ENCODE data around the gene UNC13C. TPM values are rescaled to one million over a fixed set of nuclear protein-coding genes. Genes with fewer than 3 reads are reported as not detected.
"Not testable (repeated sequence)": the region's sequence is repeated elsewhere in the genome, so short reads cannot be mapped to it uniquely, and the experiment has no call there.

UNC13C gene
- total RNA-seq = under 0.01 TPM

DNA sequence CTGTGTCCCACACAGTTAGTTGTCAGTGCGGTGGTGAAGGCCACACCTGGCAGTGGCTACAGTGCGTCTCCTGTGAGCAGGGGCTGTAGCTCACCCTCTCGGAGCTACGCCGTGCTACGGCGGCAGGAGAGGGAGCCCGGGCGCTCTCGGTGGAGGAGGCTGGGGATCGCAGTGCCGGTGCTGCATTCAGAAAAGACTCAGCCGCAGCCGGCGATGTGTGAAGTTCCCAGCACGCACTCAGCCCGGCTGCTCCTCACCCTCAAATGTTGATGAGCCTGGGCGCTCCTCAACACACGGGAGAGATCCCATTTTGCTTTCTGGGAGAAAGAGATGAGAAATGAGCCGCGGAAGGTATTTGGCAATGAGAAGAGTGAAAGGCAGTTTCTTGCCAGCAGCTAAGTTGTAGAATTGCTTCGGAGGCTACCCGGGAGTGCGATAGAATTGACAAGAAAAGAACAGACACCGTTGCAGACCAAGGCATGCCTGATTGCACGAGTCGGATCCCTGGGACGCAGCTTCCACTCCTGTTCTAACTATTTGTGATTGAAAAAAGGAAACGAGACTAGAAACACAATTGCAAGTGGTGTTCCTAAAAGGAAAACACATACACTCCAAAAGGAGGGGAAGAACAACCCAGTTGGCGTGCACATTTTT, at the start of gene UNC13C:
TSS of gene UNC13C (plus strand) at position 189 of the 654 bp plus-strand sequence. CDS start 34,463 bp downstream, outside the sequence.
- H3K9me3 ChIP-seq (ENCODE audit: low read depth, low read length) = no peaks in the 10 kb centered on the region
- H3K27me3 ChIP-seq (ENCODE audit: insufficient read depth, low read length) = peaks cover 42% of the 10 kb centered on the region
- H3K4me1 ChIP-seq (ENCODE audit: insufficient read depth, low read length) = no peaks in the 10 kb centered on the region
- H3K4me3 ChIP-seq (ENCODE audit: low read length) = no peak within 1 kb of the TSS

DNA sequence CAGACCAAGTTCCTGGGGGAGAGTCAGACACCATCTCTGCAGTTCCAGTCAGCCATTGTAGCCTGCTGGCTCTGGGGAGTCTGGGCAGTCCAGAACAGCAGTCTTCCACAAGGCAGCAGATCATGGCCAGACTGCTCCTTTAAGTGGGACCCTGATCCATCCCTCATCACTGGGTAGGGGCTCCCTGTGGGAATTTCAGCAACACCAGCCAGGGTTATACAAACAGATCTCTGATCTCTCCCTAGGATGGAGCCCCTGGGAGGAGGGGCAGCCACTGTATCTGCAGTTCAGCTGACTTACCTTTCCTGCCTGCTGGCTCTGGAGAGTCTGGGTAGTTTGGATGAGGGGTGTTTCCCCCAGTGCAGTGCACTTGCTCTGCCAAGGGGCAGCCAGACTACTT, 42.1 kb upstream of the UNC13C start:
- Histone ChIP-seq H3K4me3 (ENCODE audit: low read length) (no peak overlapping the region), H3K27me3 (ENCODE audit: insufficient read depth, low read length) (no peaks in the 10 kb centered on the region), H3K4me1 (ENCODE audit: insufficient read depth, low read length) (no peaks in the 10 kb centered on the region), H3K9me3 (ENCODE audit: low read depth, low read length) (peaks cover 4% of the 10 kb centered on the region)

DNA sequence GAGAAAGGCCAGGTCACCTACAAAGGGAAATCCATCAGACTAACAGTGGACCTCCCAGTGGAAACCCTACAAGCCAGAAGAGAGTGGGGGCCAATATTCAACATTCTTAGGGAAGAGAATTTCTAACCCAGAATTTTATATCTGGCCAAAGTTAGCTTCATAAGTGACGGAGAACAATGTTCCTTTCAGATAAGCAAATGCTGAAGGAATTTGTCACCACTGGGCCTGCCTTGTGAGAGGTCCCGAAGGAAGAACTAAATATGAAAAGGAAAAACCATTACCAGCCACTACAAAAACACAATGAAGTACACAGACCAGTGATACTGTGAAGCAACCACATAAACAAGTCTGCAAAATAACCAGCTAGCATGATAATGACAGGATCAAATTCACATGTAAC, 40.6 kb upstream of the UNC13C start:
- not testable (repeated sequence) for H3K4me3 ChIP-seq (ENCODE audit: low read length); H3K9me3 ChIP-seq (ENCODE audit: low read depth, low read length); H3K4me1 ChIP-seq (ENCODE audit: insufficient read depth, low read length); H3K27me3 ChIP-seq (ENCODE audit: insufficient read depth, low read length)

DNA sequence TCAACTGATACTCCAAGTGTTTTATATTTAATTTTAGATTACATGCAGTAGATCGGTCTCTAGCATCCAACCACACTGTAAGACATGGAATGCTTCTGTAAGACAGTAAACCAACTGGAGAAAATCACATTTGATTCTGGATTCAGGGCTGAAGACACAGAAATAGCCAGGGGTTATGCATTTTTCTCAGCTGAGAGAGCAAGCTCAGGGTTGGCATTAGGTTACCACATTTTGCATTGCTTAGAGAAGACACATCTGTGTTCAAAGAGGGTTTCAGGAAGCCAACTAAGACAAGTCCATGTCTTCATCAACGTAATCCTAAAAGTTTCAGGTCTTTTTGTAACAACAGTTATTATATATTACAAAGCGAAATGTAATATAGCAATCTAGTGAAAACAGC, 27.7 kb upstream of the UNC13C start:
- no peaks in the 10 kb centered on the region for H3K4me1 ChIP-seq (ENCODE audit: insufficient read depth, low read length)
- no peaks in the 10 kb centered on the region for H3K27me3 ChIP-seq (ENCODE audit: insufficient read depth, low read length)
- H3K9me3 ChIP-seq (ENCODE audit: low read depth, low read length) = no peaks in the 10 kb centered on the region
- no peak overlapping the region for H3K4me3 ChIP-seq (ENCODE audit: low read length)

DNA sequence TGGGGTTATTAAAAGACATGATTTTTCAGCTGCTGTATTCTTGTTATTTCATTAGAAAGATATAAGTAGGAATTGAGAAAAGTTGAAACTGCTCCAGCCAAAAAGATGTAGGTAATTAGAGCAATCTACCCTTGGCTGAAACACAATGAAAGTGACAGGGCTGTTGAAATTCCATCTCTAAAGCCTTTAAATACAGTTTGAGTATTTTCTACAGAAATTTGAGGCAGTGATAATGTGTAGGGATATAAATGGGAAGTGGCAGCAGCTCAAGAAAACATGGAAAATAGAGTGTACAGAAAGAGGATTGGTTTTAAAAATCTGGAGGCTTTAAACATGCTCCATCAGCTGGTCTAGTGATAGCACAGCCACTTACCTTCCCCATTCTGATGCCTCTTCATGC, 22.8 kb upstream of the UNC13C start:
- H3K9me3 ChIP-seq (ENCODE audit: low read depth, low read length) = no peaks in the 10 kb centered on the region

DNA sequence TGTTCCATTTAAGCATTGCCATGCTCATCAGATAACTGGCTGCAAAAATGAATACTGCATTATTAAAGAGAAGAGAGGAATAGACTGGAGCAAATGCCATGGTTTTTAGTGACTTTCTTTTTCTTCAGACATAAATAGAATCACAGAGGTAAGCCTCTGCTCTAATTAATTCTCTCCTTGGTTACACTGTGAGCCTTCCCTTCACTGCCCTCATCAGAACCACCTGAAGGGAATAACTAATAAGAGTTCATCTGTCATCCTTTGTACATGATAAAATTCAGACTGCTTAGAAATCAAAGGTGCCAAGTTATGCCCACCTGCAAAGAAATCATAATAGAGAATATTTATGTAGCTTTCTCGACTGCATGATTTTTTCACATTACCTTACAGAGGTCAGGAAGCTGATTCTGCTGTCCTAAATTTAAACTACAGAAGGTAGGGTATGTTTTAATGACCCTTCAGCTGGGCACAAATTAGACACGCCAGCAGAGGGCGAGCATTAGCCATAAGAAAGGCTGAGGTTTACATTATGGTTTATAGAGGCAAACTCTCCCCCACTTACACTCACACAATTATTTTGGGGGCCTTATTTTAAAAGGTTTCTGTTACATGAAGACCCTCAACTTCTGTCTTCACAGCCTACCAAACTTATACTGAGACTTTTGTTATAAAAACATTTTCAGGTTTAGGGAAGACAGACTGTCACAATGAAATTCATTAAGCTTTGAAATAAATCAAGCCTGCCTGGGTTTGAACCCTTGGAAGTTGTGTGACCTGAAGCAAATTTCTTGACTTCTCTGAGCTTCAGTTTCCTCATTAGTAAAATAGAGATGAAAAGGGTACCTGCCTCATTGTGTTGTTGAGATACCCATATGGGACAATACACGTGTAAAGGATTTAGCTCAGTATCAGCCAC, 15.3 kb upstream of the UNC13C start:
- H3K4me3 ChIP-seq (ENCODE audit: low read length) = no peak overlapping the region
- no peaks in the 10 kb centered on the region for H3K9me3 ChIP-seq (ENCODE audit: low read depth, low read length)
- H3K27me3 ChIP-seq (ENCODE audit: insufficient read depth, low read length) = no peaks in the 10 kb centered on the region
- H3K4me1 ChIP-seq (ENCODE audit: insufficient read depth, low read length) = no peaks in the 10 kb centered on the region

More for the DNA sequence above, 22.8 kb upstream of the UNC13C start:
- Histone ChIP-seq H3K4me1 (ENCODE audit: insufficient read depth, low read length) (no peaks in the 10 kb centered on the region), H3K4me3 (ENCODE audit: low read length) (no peak overlapping the region), H3K27me3 (ENCODE audit: insufficient read depth, low read length) (no peaks in the 10 kb centered on the region)

DNA sequence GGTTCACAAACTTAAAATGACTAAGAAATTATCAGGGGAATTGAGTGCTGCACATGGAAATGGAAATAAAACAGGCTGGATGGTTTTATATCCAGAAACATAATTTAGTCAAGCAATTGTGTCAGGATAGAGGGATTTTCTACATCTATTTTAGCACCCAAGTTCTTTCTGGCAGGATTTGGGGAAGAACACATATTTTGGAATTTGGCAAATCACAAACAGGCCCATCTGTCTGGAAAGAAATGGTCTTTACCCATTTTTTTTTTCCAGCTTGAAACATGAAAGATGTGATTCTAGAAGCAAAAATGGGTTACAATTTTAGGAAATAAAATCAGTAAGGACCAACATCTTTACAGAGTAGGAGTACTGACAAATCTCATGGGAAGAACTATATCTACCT, 14.4 kb upstream of the UNC13C start:
- Histone ChIP-seq H3K9me3 (ENCODE audit: low read depth, low read length) (no peaks in the 10 kb centered on the region), H3K4me1 (ENCODE audit: insufficient read depth, low read length) (no peaks in the 10 kb centered on the region)

DNA sequence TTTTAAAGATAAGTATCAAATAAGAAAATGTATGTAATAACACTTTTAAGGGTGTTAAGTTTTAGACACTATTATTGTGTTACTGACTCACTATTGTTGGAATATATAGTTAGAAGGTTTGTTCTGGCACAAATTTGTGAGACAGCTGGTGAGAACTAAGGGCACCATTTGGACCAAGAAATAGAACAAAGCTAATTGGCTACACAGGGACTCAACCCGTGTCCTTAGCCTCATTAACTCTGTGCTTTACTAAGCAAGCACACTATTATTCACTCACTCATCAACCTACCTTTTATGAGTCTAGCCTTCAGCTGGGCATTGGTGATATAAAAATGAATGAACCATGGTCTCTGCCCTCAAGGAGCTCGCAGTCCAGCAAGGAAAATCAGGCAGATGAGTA, 4.1 kb upstream of the UNC13C start:
- Histone ChIP-seq H3K4me3 (ENCODE audit: low read length) (no peak overlapping the region), H3K4me1 (ENCODE audit: insufficient read depth, low read length) (no peaks in the 10 kb centered on the region), H3K9me3 (ENCODE audit: low read depth, low read length) (no peaks in the 10 kb centered on the region), H3K27me3 (ENCODE audit: insufficient read depth, low read length) (peaks cover 23% of the 10 kb centered on the region)

More for the DNA sequence above, 14.4 kb upstream of the UNC13C start:
- Histone ChIP-seq H3K4me3 (ENCODE audit: low read length) (no peak overlapping the region), H3K27me3 (ENCODE audit: insufficient read depth, low read length) (no peaks in the 10 kb centered on the region)

DNA sequence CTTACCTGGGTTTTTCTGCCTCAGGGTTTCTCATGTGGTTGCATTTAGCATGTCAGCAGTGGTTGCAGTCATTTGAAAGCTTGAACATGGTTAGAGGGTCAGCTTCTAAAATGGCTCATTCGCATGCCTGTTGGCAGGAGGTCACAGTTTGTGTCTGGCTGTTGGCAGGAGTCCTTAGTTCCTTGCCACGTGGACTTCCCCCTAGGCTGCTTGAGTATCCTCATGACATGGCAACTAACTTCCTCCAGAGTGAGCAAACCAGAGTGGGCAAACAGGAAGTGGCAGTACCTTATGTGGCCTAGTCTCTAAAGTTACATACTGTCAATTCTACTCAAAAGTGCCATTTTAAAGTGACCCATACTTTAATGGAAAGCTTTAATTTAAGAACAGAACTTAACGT, 3.4 kb upstream of the UNC13C start:
- Histone ChIP-seq H3K4me1 (ENCODE audit: insufficient read depth, low read length) (no peaks in the 10 kb centered on the region), H3K27me3 (ENCODE audit: insufficient read depth, low read length) (peaks cover 29% of the 10 kb centered on the region), H3K9me3 (ENCODE audit: low read depth, low read length) (no peaks in the 10 kb centered on the region), H3K4me3 (ENCODE audit: low read length) (no peak overlapping the region)

DNA sequence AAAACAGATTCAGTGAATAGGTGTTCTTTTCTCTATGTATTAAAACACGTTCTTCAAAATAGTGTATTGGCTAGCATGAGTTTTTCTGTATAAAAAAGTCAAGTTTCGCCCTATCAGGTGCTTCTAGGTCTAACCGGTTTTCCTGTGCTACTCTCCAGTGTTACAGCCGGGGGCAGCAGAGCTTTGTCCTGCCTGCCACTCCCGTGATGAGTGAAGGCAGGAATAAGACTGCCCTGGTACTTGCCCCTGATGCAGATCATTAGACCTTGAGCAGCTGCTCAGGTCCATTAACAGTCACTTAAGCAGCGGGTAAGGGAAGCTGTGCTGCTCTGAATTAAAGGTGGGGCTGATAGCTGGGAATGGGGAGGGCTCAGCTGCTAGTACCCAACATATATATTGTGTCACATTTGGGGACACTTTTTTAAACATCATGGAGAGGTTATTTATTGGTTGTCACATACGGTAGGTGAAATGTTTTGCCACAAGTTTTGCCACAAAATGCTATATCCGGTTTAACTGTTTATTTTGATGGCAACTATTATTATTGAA, 1.3 kb upstream of the UNC13C start:
- Histone ChIP-seq H3K4me1 (ENCODE audit: insufficient read depth, low read length) (no peaks in the 10 kb centered on the region), H3K4me3 (ENCODE audit: low read length) (no peak overlapping the region), H3K9me3 (ENCODE audit: low read depth, low read length) (no peaks in the 10 kb centered on the region), H3K27me3 (ENCODE audit: insufficient read depth, low read length) (peaks cover 42% of the 10 kb centered on the region)

DNA sequence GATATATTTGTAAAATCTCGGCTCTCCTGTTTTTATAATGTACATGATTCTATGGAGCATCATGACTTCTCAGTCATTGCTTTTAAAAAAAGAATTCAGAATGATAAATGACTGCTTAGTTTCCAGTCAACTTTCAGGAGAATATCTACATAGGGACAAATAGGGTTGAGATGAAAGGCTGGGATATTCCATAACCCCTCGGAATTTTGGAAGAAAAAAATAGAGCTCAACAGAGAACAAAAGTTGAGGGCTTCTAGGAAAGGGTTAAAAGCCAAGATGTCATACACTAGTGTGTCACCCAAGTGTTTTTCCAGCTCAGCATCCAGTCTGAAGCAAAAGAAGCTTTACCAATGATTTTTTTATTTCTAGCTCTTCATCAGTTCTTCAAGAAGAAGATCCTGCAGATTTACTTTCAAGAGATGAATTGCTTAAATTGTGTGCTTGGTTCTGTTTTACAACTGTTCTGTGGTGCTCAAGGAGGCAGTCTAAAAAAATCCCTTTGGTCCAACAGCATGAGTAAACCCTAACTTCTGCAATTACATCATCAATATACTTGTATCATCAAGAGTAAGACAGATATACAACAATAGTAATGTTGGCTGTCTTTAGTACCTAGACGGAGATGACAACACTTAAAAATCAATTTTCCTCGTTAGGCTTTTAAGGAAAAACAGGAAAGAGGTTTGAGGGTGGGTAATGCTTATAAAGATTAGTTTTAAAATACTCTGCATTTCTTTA, 979 bp downstream of the UNC13C start:
- H3K27me3 ChIP-seq (ENCODE audit: insufficient read depth, low read length) = peaks cover 42% of the 10 kb centered on the region
- H3K4me3 ChIP-seq (ENCODE audit: low read length) = no peak overlapping the region
- no peaks in the 10 kb centered on the region for H3K9me3 ChIP-seq (ENCODE audit: low read depth, low read length)
- no peaks in the 10 kb centered on the region for H3K4me1 ChIP-seq (ENCODE audit: insufficient read depth, low read length)

DNA sequence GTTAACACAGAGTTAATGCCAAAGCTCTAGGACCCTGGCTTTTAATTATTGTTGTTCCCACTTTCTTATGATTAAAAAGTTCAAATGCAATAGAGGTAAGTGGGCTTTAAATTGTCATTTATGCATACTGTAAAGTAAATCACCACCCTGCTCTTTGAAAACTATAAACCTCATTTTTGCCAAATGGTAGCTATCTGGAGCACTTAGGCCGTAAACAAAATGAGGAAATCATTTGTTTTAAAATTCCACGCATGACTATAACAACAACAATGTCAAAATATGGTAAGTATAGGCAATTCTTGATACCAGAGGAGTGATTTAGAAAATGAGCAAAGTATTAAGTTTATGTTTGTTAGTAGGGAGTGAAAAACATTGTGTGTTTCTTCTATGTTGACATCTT, 1.8 kb downstream of the UNC13C start:
- Histone ChIP-seq H3K27me3 (ENCODE audit: insufficient read depth, low read length) (peaks cover 42% of the 10 kb centered on the region), H3K9me3 (ENCODE audit: low read depth, low read length) (no peaks in the 10 kb centered on the region), H3K4me1 (ENCODE audit: insufficient read depth, low read length) (no peaks in the 10 kb centered on the region), H3K4me3 (ENCODE audit: low read length) (no peak overlapping the region)

DNA sequence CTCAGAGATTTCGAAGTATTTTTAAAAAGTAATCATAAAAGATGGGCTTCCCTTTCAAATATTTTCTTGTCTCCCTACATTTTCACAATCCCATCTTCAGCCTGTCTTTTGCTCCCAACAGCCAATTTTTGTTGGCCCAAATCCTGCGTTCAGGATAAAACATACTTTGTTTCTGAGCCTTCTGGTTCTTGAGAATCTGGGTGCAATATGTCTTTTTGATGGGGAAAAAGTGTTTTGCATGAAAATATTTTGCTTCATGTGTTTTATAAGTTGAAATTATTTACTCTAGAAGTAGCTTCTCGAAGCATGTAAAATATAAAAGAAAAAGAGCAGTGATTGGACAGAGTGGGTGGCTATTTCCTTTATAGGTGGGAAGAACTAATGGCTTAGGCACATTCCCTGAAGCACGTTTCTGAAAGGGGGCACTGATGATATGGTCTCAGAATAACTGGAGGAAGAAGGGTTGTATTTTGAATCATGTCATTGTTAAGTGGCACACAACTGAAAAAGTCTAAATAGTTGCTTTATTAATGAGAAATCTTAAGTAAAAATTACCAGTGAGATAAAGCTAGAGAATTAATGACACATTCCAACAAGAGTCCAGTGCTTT, 3.9 kb downstream of the UNC13C start:
- Histone ChIP-seq H3K4me3 (ENCODE audit: low read length) (no peak overlapping the region), H3K27me3 (ENCODE audit: insufficient read depth, low read length) (peaks cover 39% of the 10 kb centered on the region), H3K4me1 (ENCODE audit: insufficient read depth, low read length) (no peaks in the 10 kb centered on the region), H3K9me3 (ENCODE audit: low read depth, low read length) (no peaks in the 10 kb centered on the region)

DNA sequence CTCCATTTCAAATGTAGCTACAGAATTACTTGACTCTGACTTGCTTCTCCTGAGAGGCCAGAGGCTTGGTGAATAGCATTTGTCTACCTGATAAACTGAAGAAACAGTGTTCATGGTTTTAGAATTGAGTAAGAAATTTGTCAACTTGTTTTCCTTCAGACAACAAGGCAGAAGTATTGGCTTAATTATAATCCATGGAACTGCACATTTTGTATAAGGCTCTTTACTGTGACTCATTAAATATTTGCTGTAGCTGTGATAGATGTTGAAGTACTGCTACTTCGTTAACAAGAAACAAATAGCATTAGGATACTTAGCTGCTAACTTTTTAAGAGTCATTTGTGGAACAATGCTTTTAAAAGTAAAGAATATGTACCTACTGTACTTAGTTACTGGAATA, 4.6 kb downstream of the UNC13C start:
- Histone ChIP-seq H3K9me3 (ENCODE audit: low read depth, low read length) (no peaks in the 10 kb centered on the region), H3K4me3 (ENCODE audit: low read length) (no peak overlapping the region), H3K27me3 (ENCODE audit: insufficient read depth, low read length) (peaks cover 32% of the 10 kb centered on the region), H3K4me1 (ENCODE audit: insufficient read depth, low read length) (no peaks in the 10 kb centered on the region)

Data from mononuclear cell (primary cell).